Right lobe of liver (tissue), 6 donors: Measurements from ENCODE around the gene UBE2G1. TPM values are rescaled to one million over a fixed set of nuclear protein-coding genes. Genes with fewer than 3 reads are reported as not detected.

Experiments
- ATAC-seq, 4 donors: fragments of 200-7000 bp; cut with Tn5 transposase; one replicate each; pipeline ENCODE4 v1.9.1; 2020; ENCODE audit warnings: mild to moderate bottlenecking in 4 of 4, moderate library complexity in 4 of 4
- DNase-seq, 3 donors: peaks; one replicate each; pipeline ENCODE4 v3.0.0-alpha.2; 2020
- H3K27ac ChIP-seq, 3 donors: fragments of 200-600 bp; one replicate each; pipeline ENCODE4 v1.8.0; 2022
- H3K27me3 ChIP-seq, 2 donors: fragments of 200-600 bp; one replicate each; pipeline ENCODE4 v1.8.0; 2022
- H3K36me3 ChIP-seq, 4 donors: fragments of 200-600 bp; sonication (generic) in 1 of 4; one replicate each; pipeline versions ENCODE4 v1.5.1 to v1.8.0; 2017 to 2022; ENCODE audit warnings: control low read depth in 1 of 4
- H3K4me1 ChIP-seq, 4 donors: fragments of 200-600 bp; sonication (generic) in 1 of 4; one replicate each; pipeline versions ENCODE4 v1.5.1 to v1.8.0; 2017 to 2022; ENCODE audit warnings: control low read depth in 1 of 4
- H3K4me3 ChIP-seq, 3 donors: fragments of 200-600 bp; one replicate each; pipeline ENCODE4 v1.8.0; 2022
- H3K9me3 ChIP-seq, 4 donors: fragments of 200-600 bp; sonication (generic) in 1 of 4; one replicate each; pipeline versions ENCODE4 v1.5.1 to v1.8.0; 2017 to 2022; ENCODE audit warnings: control low read depth in 1 of 4
- POLR2A ChIP-seq: fragments of 450-650 bp; IDR thresholded peaks from one replicate; pipeline ENCODE4 v1.6.1; 2017; ENCODE audit warnings: antibody characterized with exemption, mild to moderate bottlenecking
- WGBS: methylation state at CpG from one replicate; pipeline ENCODE4 v1.1.6; 2018; ENCODE audit warnings: low coverage, low lambda C conversion rate; ENCODE audit not compliant: insufficient coverage; ENCODE audit errors: missing lambda C conversion rate; 5-methylcytosine and 5-hydroxymethylcytosine counted together
- intact Hi-C, 2 donors: fragments of 100-400 bp; cut with DNase I; formaldehyde crosslinking; loops; one replicate each; pipeline versions ENCODE4 v1.11.2 to v1.14.1; 2022
- total RNA-seq, 6 experiments: library from RNA; depleted of rRNA in 2 of 6; stranded (reverse); fragments of >200 nt in 2 of 6; fragmentation: NEBNext Ultra II Directional in 3 of 6; extraction: Animal tissue kit (Norgen Biotek cat#: 25700) in 3 of 6; gene quantifications; one replicate each; pipeline versions ENCODE4 v1.1.0 to v1.2.4, GENCODE V29; 2016 to 2023
- TF ChIP-seq, protein P1 (sequence below), 4 donors: fragments of 200-600 bp in 3 of 4; fragments of 450-650 bp in 1 of 4; IDR thresholded peaks; one replicate each; pipeline versions ENCODE4 v1.5.1 to v1.8.0; 2016 to 2022; ENCODE audit warnings: antibody characterized with exemption in 4 of 4, mild to moderate bottlenecking in 2 of 4
- donor health status: DM: no; HTN: yes; CAD: no.
- donor health status: DM: no; HTN: no; CAD: no.
- donor health status: DM: no; HTN: no; CAD: no.
- donor health status: DM: no; HTN: yes; CAD: no.
- donor health status: DM: no; HTN: yes; CAD: no.

Gene UBE2G1
- total RNA-seq, 6 experiments from 2014 or later, result 30.3 to 45.5 (median 38.8) TPM

DNA sequence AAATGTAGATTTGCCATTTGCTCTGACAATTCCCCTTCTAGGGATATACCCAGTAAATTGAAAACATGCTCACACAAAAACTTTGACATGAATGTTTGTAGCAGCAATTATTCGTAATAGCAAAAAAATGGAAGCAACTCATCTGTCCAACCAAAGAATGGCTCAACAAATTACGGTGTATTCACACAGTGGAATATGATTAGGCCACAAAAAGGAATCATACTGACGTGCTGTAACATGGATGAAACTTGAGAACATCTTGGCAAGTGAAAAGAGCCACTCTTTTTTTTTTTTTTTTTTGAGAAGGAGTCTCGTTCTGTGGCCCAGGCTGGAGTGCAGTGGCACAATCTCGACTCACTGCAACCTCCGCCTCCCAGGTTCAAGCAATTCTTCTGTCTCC is 43.2 kb upstream of the UBE2G1 start:
- Histone ChIP-seq H3K4me3 (no peak overlapping the region), H3K27me3 (no peaks in the 10 kb centered on the region), H3K4me1 (no peaks in the 10 kb centered on the region), H3K9me3 (no peaks in the 10 kb centered on the region), H3K27ac (no peak overlapping the region), H3K36me3 (no peaks in the 10 kb centered on the region)
- DNase-seq, result no peak
- intact Hi-C loops, result loop anchor here (10.0 kb wide), 2 partner anchors 195 to 225 kb away; no protein-coding TSS in a partner anchor
- 79% methylated on average over 6 of the region's 6 CpGs for WGBS
- no peak for ATAC-seq
- no peak for TF ChIP-seq POLR2A
- TF ChIP-seq, protein P1, sequence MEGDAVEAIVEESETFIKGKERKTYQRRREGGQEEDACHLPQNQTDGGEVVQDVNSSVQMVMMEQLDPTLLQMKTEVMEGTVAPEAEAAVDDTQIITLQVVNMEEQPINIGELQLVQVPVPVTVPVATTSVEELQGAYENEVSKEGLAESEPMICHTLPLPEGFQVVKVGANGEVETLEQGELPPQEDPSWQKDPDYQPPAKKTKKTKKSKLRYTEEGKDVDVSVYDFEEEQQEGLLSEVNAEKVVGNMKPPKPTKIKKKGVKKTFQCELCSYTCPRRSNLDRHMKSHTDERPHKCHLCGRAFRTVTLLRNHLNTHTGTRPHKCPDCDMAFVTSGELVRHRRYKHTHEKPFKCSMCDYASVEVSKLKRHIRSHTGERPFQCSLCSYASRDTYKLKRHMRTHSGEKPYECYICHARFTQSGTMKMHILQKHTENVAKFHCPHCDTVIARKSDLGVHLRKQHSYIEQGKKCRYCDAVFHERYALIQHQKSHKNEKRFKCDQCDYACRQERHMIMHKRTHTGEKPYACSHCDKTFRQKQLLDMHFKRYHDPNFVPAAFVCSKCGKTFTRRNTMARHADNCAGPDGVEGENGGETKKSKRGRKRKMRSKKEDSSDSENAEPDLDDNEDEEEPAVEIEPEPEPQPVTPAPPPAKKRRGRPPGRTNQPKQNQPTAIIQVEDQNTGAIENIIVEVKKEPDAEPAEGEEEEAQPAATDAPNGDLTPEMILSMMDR (IDR thresholded peaks at IDR 0.05), result no peak

DNA sequence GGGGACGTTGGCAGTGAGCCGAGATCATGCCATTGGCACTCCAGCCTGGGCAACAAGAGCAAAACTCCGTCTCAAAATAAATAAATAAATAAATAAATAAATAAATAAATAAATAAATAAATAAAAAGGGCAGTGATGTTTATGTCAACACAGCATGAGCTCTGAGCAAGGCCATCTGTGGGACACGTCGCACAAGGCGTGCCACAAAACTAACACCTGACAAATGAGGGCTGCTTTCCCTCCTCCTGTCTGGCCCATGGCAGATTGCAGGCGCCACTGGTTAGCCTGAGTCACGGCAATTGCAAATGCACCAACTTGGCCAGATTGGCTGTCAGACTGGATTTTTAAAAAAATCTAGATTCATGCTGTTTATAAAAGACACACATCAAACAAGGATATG is 41.4 kb upstream of the UBE2G1 start:
- H3K27me3 ChIP-seq, result no peaks in the 10 kb centered on the region
- intact Hi-C loops, result no loop called here
- H3K4me1 ChIP-seq, result no peaks in the 10 kb centered on the region
- 89% methylated on average over 4 of the region's 8 CpGs for WGBS
- ATAC-seq (no peak), DNase-seq (no peak)
- H3K36me3 ChIP-seq, result no peaks in the 10 kb centered on the region
- TF ChIP-seq POLR2A, result no peak
- TF ChIP-seq, protein P1 (IDR thresholded peaks at IDR 0.05), result no peak
- no peak overlapping the region for H3K27ac ChIP-seq
- no peaks in the 10 kb centered on the region for H3K9me3 ChIP-seq
- H3K4me3 ChIP-seq, result no peak overlapping the region

DNA sequence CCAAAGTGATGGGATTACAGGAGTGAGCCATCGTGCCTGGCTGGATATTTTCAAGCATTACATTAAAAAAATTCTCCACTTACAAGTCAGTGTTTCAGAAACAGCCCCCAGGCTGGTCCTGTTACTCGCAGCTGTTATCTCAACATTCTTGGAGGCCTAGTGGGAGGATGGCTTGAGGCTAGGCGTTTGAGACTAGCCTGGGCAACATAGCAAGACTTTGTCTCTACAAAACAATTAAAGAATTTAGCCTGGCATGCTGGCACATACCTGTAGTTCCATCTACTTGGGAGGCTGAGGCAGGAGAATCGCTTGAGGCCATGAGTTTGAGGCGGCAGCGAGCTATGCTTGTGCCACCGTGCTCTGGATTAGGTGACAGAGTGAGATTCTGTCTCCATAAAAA is 40.7 kb upstream of the UBE2G1 start:
- no peak overlapping the region for H3K4me3 ChIP-seq
- H3K36me3 ChIP-seq, result no peaks in the 10 kb centered on the region
- 90% methylated on average over 6 of the region's 7 CpGs for WGBS
- intact Hi-C loops, result no loop called here
- TF ChIP-seq POLR2A, result no peak
- TF ChIP-seq, protein P1 (IDR thresholded peaks at IDR 0.05), result no peak
- ATAC-seq, result no peak
- DNase-seq, result no peak
- H3K27ac ChIP-seq, result no peak overlapping the region
- no peaks in the 10 kb centered on the region for H3K9me3 ChIP-seq
- no peaks in the 10 kb centered on the region for H3K27me3 ChIP-seq
- no peaks in the 10 kb centered on the region for H3K4me1 ChIP-seq

DNA sequence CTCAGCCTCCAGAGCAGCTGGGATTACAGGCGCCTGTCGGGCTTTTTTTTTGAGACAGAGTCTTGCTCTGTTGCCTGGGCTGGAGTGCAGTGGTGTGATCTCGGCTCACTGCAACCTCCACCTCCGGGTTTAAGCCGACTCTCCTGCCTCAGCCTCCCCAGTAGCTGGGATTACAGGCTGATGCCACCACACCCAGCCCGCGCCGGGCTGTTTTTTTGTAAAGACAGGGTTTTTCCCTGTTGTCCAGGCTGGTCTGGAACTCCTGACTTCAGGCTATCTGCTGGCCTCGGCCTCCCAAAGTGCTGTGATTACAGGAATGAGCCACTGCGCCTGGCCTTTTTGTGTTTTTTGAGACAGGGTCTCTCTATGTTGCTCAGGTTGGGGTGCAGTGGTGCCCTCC is 39.9 kb upstream of the UBE2G1 start:
- no peaks in the 10 kb centered on the region for H3K9me3 ChIP-seq
- H3K4me1 ChIP-seq, result no peaks in the 10 kb centered on the region
- ATAC-seq (no peak), DNase-seq (no peak)
- no peaks in the 10 kb centered on the region for H3K36me3 ChIP-seq
- no peak for TF ChIP-seq POLR2A
- intact Hi-C loops, result no loop called here
- 97% methylated on average over 8 of the region's 10 CpGs for WGBS
- no peak overlapping the region for H3K4me3 ChIP-seq
- no peak overlapping the region for H3K27ac ChIP-seq
- no peaks in the 10 kb centered on the region for H3K27me3 ChIP-seq

DNA sequence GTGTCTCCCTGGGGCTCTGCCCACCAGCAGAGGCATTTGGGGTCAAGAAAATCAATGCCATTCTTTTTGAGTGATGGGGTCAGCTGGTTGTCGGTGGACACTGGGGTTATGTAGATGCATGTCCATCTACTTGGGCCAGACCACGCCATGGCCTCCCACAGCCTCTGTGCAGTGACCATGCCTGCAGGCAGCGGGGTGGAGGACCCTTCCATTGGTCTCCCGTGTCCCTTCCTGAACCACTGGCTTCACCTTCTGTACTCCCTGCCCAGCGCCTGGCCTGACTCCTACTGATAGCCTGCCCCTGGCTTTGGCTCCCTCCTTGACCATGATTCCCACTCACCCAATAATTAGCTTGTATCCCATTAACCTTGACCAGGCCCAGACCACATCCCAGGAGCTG is 39.2 kb upstream of the UBE2G1 start:
- Histone ChIP-seq H3K4me3 (no peak overlapping the region), H3K27me3 (no peaks in the 10 kb centered on the region), H3K9me3 (no peaks in the 10 kb centered on the region), H3K36me3 (no peaks in the 10 kb centered on the region), H3K4me1 (no peaks in the 10 kb centered on the region), H3K27ac (no peak overlapping the region)
- intact Hi-C loops, result no loop called here
- TF ChIP-seq, protein P1 (IDR thresholded peaks at IDR 0.05), result no peak
- no peak for TF ChIP-seq POLR2A
- peak in 1 of 4 donors; percentile 48 for ATAC-seq
- WGBS, result 100% methylated on average over 2 of the region's 5 CpGs
- no peak for DNase-seq
